Measurements from ENCODE around the gene GM2A. TPM values are rescaled to one million over a fixed set of nuclear protein-coding genes. Genes with fewer than 3 reads are reported as not detected.

GM2A gene
- total RNA-seq, 1 experiment from 2014 or later: 36.2 TPM

GRCh38 chr5:151215546-151215880, 37.5 kb upstream of the GM2A start:
- ChIA-PET POLR2A (no interaction called here), CTCF (interaction anchor here (1.1 kb wide), 1 partner anchor 23 kb away, joined by 3 read pairs; no protein-coding TSS in a partner anchor)
- ATAC-seq (no peak), DNase-seq (ENCODE audit: low spot score) (no peak)
- TF ChIP-seq AFF4 (CRISPR knock-in tag; IDR thresholded peaks at IDR 0.05; ENCODE audit: borderline replicate concordance): no peak
- no peak for TF ChIP-seq SOX15 (CRISPR knock-in tag; IDR thresholded peaks at IDR 0.05)
- H3K4me3 Mint-ChIP-seq: no peak overlapping the region
- H3K36me3 Mint-ChIP-seq: no peaks in the 10 kb centered on the region
- H3K27me3 Mint-ChIP-seq (ENCODE audit: low read depth): no peaks in the 10 kb centered on the region
- no peaks in the 10 kb centered on the region for H3K9me3 Mint-ChIP-seq
- H3K27ac Mint-ChIP-seq: no peak overlapping the region
- H3K4me1 Mint-ChIP-seq: peaks cover 8% of the 10 kb centered on the region

DNA sequence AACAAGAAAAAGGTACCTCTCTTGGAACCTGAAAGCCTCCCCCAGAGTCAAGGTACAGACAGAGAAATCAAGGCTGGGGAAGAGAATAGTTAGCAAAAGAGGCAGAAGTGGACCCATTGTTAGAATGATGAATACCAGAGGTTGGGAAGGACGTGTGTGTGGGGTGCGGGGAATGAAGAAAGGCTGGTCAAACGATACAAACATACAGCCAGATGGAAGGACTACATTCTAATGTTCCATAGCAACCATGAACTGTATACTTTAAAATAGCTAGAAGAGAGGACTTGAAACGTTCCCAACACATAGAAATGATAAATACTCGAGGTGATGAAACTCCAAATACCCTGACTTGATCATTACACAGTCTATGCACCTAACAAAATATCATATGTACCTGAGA, 36.2 kb upstream of the GM2A start:
- no peaks in the 10 kb centered on the region for H3K9me3 Mint-ChIP-seq
- no peaks in the 10 kb centered on the region for H3K36me3 Mint-ChIP-seq
- CTCF ChIA-PET: interaction anchor here (1.6 kb wide), 1 partner anchor 22 kb away, joined by 6 read pairs; no protein-coding TSS in a partner anchor
- H3K27me3 Mint-ChIP-seq (ENCODE audit: low read depth): no peaks in the 10 kb centered on the region
- H3K27ac Mint-ChIP-seq: no peak overlapping the region
- POLR2A ChIA-PET: no interaction called here
- no peak for TF ChIP-seq CREB1 (CRISPR knock-in tag; IDR thresholded peaks at IDR 0.05)
- no peak for TF ChIP-seq ZNF263 (CRISPR knock-in tag; IDR thresholded peaks at IDR 0.05; ENCODE audit: low read depth)
- TF ChIP-seq JAZF1 (CRISPR knock-in tag; IDR thresholded peaks at IDR 0.05): no peak
- no peak for TF ChIP-seq PRRX2 (CRISPR knock-in tag; IDR thresholded peaks at IDR 0.05)
- no peak for TF ChIP-seq ZNF121 (CRISPR knock-in tag; IDR thresholded peaks at IDR 0.05)
- TF ChIP-seq, protein P1, sequence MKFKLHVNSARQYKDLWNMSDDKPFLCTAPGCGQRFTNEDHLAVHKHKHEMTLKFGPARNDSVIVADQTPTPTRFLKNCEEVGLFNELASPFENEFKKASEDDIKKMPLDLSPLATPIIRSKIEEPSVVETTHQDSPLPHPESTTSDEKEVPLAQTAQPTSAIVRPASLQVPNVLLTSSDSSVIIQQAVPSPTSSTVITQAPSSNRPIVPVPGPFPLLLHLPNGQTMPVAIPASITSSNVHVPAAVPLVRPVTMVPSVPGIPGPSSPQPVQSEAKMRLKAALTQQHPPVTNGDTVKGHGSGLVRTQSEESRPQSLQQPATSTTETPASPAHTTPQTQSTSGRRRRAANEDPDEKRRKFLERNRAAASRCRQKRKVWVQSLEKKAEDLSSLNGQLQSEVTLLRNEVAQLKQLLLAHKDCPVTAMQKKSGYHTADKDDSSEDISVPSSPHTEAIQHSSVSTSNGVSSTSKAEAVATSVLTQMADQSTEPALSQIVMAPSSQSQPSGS (CRISPR knock-in tag; IDR thresholded peaks at IDR 0.05; ENCODE audit: borderline replicate concordance, low read depth): no peak
- TF ChIP-seq, protein P2, sequence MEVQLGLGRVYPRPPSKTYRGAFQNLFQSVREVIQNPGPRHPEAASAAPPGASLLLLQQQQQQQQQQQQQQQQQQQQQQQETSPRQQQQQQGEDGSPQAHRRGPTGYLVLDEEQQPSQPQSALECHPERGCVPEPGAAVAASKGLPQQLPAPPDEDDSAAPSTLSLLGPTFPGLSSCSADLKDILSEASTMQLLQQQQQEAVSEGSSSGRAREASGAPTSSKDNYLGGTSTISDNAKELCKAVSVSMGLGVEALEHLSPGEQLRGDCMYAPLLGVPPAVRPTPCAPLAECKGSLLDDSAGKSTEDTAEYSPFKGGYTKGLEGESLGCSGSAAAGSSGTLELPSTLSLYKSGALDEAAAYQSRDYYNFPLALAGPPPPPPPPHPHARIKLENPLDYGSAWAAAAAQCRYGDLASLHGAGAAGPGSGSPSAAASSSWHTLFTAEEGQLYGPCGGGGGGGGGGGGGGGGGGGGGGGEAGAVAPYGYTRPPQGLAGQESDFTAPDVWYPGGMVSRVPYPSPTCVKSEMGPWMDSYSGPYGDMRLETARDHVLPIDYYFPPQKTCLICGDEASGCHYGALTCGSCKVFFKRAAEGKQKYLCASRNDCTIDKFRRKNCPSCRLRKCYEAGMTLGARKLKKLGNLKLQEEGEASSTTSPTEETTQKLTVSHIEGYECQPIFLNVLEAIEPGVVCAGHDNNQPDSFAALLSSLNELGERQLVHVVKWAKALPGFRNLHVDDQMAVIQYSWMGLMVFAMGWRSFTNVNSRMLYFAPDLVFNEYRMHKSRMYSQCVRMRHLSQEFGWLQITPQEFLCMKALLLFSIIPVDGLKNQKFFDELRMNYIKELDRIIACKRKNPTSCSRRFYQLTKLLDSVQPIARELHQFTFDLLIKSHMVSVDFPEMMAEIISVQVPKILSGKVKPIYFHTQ (CRISPR knock-in tag; IDR thresholded peaks at IDR 0.05): no peak
- no peak for TF ChIP-seq KAT7 (CRISPR knock-in tag; IDR thresholded peaks at IDR 0.05; ENCODE audit: borderline replicate concordance)
- TF ChIP-seq ESRRA (CRISPR knock-in tag; IDR thresholded peaks at IDR 0.05; ENCODE audit: borderline replicate concordance): no peak
- TF ChIP-seq, protein P3, sequence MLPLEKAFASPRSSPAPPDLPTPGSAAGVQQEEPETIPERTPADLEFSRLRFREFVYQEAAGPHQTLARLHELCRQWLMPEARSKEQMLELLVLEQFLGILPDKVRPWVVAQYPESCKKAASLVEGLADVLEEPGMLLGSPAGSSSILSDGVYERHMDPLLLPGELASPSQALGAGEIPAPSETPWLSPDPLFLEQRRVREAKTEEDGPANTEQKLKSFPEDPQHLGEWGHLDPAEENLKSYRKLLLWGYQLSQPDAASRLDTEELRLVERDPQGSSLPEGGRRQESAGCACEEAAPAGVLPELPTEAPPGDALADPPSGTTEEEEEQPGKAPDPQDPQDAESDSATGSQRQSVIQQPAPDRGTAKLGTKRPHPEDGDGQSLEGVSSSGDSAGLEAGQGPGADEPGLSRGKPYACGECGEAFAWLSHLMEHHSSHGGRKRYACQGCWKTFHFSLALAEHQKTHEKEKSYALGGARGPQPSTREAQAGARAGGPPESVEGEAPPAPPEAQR (CRISPR knock-in tag; IDR thresholded peaks at IDR 0.05): no peak
- no peak for TF ChIP-seq RELA (CRISPR knock-in tag; IDR thresholded peaks at IDR 0.05; ENCODE audit: borderline replicate concordance)
- TF ChIP-seq ZNF396 (CRISPR knock-in tag; IDR thresholded peaks at IDR 0.05; ENCODE audit: borderline replicate concordance): no peak
- no peak for TF ChIP-seq SP1 (CRISPR knock-in tag; conservative IDR thresholded peaks at IDR 0.05)
- no peak for TF ChIP-seq TCF7 (CRISPR knock-in tag; IDR thresholded peaks at IDR 0.05; ENCODE audit: low read depth)
- TF ChIP-seq IRF2 (CRISPR knock-in tag; IDR thresholded peaks at IDR 0.05; ENCODE audit: borderline replicate concordance, low read depth): no peak
- TF ChIP-seq ATF3 (CRISPR knock-in tag; conservative IDR thresholded peaks at IDR 0.05): no peak
- no peak for TF ChIP-seq SMAD4 (CRISPR knock-in tag; IDR thresholded peaks at IDR 0.05)
- no peak for TF ChIP-seq ZNF317 (CRISPR knock-in tag; IDR thresholded peaks at IDR 0.05; ENCODE audit: borderline replicate concordance, low read depth)
- TF ChIP-seq, protein P4, sequence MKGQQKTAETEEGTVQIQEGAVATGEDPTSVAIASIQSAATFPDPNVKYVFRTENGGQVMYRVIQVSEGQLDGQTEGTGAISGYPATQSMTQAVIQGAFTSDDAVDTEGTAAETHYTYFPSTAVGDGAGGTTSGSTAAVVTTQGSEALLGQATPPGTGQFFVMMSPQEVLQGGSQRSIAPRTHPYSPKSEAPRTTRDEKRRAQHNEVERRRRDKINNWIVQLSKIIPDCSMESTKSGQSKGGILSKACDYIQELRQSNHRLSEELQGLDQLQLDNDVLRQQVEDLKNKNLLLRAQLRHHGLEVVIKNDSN (CRISPR knock-in tag; IDR thresholded peaks at IDR 0.05): no peak
- TF ChIP-seq, protein P5, sequence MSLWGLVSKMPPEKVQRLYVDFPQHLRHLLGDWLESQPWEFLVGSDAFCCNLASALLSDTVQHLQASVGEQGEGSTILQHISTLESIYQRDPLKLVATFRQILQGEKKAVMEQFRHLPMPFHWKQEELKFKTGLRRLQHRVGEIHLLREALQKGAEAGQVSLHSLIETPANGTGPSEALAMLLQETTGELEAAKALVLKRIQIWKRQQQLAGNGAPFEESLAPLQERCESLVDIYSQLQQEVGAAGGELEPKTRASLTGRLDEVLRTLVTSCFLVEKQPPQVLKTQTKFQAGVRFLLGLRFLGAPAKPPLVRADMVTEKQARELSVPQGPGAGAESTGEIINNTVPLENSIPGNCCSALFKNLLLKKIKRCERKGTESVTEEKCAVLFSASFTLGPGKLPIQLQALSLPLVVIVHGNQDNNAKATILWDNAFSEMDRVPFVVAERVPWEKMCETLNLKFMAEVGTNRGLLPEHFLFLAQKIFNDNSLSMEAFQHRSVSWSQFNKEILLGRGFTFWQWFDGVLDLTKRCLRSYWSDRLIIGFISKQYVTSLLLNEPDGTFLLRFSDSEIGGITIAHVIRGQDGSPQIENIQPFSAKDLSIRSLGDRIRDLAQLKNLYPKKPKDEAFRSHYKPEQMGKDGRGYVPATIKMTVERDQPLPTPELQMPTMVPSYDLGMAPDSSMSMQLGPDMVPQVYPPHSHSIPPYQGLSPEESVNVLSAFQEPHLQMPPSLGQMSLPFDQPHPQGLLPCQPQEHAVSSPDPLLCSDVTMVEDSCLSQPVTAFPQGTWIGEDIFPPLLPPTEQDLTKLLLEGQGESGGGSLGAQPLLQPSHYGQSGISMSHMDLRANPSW (CRISPR knock-in tag; conservative IDR thresholded peaks at IDR 0.05; ENCODE audit: low read depth): no peak
- ATAC-seq (no peak), DNase-seq (ENCODE audit: low spot score) (no peak)
- no peak overlapping the region for H3K4me3 Mint-ChIP-seq
- peaks cover 8% of the 10 kb centered on the region for H3K4me1 Mint-ChIP-seq
